NCI-H2196 (cell line): ENCODE data around the gene MIB1.

ENCODE experiments used
- DNase-seq: peaks from one replicate; lab custom pipeline; 2025; ENCODE audit not compliant: unreplicated experiment; lab: John Stamatoyannopoulos, UW

The MIB1 gene

DNA sequence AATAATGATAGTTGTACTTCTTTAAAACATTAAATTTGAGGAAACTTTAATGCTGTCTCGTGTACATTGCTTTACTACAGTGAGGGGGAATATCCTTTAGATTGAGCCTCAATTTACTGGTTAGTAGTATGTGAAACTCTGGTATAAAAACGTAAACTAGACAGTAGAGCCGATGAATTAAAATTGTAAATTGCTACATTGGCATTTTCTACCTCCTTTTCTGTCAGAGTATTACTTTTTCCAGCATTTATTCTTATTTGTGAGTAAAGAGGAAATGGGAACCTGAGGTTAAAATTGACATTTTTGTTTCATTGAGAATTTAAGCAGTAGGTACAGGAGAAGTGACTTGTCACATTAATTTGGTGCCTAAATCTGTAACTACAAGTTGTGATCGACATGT lies 128.2 kb downstream of the MIB1 start:
- DNase-seq: no peak

- DNase-seq: no peak
These were observed 149.0 kb downstream of the MIB1 start for GRCh38 chr18:21889570-21889969.

DNA sequence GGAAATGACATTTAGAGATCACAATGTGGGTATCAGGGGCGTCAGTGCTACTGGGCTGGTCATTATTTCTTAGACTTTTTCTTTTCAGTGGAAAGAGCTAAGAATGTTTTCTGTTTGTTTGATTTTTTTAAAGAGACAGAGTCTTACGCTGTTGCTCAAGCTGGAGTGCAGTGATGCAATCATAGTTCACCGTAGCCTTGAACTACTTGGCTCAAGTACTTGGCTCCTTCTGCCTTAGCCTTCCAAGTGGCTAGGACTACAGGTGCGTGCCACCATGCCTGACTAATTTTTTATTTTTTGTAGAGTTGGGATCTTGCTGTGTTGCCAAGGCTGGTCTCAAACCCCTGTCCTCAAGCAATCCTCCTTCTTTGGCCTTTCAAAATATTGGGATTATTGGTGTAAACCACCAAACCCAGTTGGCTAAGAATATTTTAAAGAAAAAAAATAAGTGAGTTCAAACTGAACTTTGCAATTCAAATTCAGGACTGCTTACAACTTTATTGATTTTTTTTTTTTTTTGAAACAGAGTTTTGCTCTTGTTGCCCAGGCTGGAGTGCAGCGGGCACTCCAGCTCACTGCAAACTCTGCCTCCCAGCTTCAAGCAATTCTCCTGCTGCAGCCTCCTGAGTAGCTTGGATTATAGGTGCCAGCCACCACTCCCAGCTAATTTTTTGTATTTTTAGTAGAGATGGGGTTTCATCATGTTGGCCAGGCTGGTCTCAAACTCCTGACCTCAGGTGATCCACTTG lies 154.2 kb downstream of the MIB1 start:
- DNase-seq: no peak

GRCh38 chr18:21896732-21897336 lies 156.2 kb downstream of the MIB1 start:
- DNase-seq: no peak

- DNase-seq: peak; percentile 62
These were observed 157.2 kb downstream of the MIB1 start for GRCh38 chr18:21897811-21898210.

GRCh38 chr18:21900605-21901352 lies 160.2 kb downstream of the MIB1 start:
- no peak for DNase-seq

DNA sequence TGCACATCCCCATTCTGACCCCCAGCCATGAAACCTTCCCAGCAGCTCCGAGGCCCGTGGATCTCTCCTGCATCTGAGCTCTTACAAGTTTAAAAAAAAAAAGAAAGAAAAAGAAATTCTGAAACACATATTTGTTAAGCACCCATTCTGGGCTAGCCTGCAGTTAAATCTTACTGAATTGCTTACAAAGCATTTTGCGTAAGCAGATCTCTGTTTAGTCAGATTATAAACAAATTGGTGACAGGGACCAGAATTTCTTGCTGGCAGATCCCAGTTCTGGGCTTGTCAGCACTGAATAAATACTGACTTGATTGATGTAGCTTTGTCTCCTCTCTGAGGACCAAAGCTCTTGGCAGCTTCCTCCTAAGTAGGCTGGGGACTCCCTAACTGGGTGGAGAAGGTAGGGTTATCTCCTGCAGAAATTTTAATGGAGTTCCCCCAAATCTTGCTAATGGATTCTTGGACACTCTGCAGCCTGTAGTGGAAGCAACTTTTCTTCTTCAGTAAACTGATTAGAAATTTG lies 160.9 kb downstream of the MIB1 start:
- DNase-seq: no peak

DNA sequence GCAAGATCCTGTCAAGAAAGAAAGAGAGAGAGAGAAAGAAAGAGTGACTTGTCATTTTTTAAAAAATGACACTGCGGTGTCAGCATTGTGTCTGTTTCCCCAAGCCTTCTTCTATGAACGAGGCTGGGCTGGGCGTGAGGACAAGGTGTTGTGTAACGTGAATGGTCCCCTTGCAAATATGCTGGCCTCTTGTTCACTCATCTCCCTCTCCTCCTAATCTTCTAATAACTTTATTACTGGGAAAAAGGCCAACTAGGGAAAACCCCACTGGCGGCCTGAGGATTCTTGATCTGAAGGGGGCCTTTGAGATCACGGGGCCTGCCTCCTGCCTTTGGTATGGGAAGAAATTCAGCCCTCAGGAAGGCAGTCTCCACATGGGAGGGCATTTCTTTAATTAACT lies 163.1 kb downstream of the MIB1 start:
- no peak for DNase-seq

- DNase-seq: peak; percentile 40
These were observed 164.3 kb downstream of the MIB1 start for GRCh38 chr18:21904856-21905255.

DNA sequence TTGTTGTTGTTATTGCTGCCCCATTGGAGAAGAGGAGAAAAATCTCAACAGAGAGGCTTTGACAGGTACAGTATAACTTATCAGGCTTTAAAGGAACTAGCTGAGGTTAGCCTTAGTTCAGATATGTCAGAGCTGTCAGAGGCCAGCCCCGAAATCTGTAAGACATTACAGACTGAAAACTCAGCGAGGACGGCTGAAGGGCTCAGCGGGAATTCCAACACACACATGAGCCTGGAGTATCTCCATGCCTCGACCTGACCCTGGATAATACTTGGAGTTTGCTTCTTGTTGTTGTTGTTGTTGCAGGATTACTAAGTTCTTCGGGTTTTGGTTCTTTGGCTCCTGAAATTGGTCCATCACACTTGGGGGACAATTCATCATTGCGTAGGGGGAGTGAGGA lies 166.9 kb downstream of the MIB1 start:
- no peak for DNase-seq

DNA sequence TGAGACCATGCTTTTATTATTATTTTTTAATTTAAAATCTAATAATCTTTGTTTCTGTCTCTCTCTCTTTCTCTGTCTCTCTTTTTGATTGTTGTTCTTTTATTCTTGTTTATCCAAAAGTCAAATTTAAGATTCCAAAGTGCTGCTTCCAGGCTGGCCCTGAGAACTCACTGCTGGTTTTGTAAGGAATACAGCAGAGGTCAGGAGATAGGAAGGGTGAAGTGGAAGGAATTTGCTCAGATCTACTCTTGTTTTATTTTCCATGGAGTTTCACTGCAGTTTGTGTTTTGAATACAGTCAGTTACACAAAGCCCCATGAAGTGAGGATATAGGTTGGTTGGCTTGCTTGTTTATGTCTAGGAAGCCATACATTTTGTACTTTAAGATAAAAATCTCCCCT lies 168.1 kb downstream of the MIB1 start:
- DNase-seq: no peak

- no peak for DNase-seq
These were observed 170.3 kb downstream of the MIB1 start for GRCh38 chr18:21910906-21911305.

DNA sequence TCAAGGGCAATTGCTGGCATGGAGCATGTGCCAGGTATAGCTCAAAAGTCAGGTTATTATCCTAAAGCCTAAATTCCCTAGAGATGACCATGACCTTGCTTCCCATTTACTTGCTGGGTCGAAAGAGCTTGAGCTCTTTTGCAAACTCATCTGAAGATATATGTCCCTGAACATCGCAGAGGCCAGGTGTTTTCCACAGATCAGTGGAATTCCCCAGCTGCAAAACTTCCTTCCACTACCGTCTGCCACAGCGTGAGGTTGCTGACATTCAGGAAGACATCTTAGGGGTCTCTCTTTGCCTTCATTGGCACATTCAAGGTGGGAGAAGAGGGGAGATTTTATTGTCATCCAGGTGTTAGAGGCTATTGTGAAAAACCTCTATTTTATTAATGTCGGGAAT lies 171.0 kb downstream of the MIB1 start:
- no peak for DNase-seq

DNA sequence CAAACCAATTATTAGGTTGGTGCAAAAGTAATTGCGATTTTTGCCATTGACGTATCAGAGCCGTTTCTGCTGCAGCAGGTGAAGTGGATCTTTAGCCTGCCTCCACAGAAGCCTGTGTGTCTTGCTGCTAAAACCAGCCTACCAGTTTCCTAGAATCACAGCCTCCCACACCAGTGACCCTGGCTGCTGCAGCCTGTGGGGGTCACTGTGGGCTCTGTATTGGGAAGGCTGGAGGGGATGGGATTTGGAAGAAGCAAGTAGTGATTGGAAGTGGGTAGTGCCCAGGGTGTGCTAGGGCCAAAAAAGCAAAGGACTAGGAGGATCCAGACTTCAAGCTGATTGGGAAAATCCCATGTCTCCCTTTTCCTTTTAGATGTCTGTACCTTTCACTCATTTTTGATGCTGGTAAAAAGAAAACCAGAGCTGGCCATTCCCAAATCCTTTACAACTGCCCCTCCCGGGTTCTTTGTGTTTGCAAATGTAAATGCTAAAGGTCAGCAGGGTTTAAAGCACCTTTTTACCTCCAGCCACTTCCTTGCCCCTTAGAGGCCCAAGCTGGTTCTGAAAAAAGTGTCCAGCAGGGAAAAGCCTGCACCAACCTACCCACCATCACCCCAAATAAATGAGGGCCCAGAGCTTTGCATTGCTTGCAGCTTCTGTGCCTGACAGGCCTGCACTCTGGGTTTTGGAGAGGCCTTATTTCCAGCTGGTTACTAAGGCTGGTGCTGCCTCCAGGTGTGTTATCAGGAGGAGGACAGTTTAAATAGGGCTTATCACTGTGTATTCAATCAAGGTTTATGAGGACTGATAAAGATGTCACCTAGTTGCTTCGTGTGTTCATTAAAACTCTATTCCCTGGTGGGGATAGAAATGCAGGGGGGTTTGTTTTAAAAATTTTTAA lies 172.0 kb downstream of the MIB1 start:
- DNase-seq: no peak

GRCh38 chr18:21914739-21915319 lies 174.2 kb downstream of the MIB1 start:
- DNase-seq: peak; percentile 50

DNA sequence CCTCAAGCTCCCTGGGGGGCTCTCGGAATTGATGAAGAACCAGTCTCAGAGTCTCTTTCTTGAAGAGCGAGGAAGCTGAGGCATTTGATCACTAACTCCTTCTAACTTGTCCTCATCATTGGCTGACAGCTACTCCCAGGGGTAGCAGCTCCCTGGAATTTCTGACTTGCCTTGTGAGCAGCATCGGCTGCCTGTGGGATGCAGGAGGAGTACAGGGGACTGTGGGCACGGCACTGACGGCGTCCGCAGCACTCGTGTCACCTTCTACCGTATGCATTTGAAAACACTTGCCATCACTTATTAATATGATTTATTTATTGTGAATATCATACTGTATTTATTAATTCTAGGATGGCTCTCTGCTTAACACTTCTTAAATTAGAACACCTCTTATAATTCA lies 175.0 kb downstream of the MIB1 start:
- DNase-seq: no peak

DNA sequence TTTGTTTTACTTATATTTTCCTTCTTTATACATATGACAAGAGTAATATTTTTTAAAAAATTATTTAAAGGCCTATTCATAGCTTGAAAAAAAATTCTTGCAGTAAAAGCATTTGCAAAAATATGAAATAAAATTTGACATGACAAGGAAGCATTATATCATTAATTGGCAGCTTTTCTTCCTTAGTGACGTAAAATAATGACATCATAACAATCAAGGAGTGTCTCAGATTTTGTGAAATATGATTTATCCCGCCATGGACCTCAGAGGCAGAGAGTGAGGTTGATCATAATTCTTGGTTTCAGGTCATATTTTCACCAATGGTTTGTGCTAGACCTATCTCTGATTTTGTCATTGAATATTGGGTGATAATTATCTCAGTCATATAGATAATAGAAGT lies 176.0 kb downstream of the MIB1 start:
- DNase-seq: no peak

DNA sequence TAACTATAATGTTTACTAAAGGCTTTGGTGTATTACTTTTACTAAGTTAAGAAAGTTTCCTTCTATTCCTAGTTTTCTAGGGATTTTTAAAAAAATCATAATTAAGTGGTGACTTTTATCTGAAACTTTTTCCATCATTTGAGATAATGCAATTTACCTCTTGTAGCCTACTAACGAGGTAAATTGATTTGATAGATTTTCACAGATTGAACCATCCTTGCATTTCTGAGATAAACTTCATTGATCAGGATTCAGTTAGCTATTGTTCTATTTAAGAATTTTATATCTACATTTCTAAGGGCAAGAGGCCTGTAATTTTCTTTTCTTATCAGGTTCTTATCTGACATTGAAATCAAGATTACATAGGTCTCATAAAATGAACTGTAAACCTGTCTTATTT lies 178.1 kb downstream of the MIB1 start:
- no peak for DNase-seq
